Muscle layer of colon (tissue), 2 donors: ENCODE results near the gene SLC66A1.

Source experiments
- H3K27ac ChIP-seq: one replicate; pipeline ENCODE4 v1.7.0; 2013; ENCODE audit warnings: low read depth, mild to moderate bottlenecking, low read length, moderate library complexity
- H3K27me3 ChIP-seq, 2 donors: one replicate each; pipeline ENCODE4 v1.7.0; 2013; ENCODE audit warnings: low read length in 2 of 2, mild to moderate bottlenecking in 2 of 2; ENCODE audit not compliant: insufficient read depth in 2 of 2, control insufficient read depth in 1 of 2
- H3K36me3 ChIP-seq: one replicate; pipeline ENCODE4 v1.7.0; 2013; ENCODE audit warnings: mild to moderate bottlenecking, low read length; ENCODE audit not compliant: insufficient read depth
- H3K4me1 ChIP-seq: one replicate; pipeline ENCODE4 v1.7.0; 2013; ENCODE audit warnings: mild to moderate bottlenecking, low read length; ENCODE audit not compliant: insufficient read depth
- H3K4me3 ChIP-seq, 2 donors: one replicate each; pipeline ENCODE4 v1.7.0; 2013; ENCODE audit warnings: low read length in 2 of 2, low read depth in 1 of 2, mild to moderate bottlenecking in 1 of 2, moderate library complexity in 1 of 2
- H3K9ac ChIP-seq: one replicate; pipeline ENCODE4 v1.7.0; 2013; ENCODE audit warnings: low read length
- H3K9me3 ChIP-seq: one replicate; pipeline ENCODE4 v1.7.0; 2013; ENCODE audit warnings: mild to moderate bottlenecking, low read length
- donor health status: abdominal sarcoma.
- donor health status: Adenocarcinoma of cecum.

The SLC66A1 gene

GRCh38 chr1:19369396-19370090 is 57.4 kb downstream of the SLC66A1 start:
- Histone ChIP-seq H3K9ac (no peak overlapping the region), H3K27ac (no peak overlapping the region), H3K27me3 (no peaks in the 10 kb centered on the region), H3K36me3 (peaks cover 22% of the 10 kb centered on the region), H3K4me1 (peaks cover 45% of the 10 kb centered on the region), H3K9me3 (no peaks in the 10 kb centered on the region), H3K4me3 (no peak overlapping the region)

GRCh38 chr1:19370453-19371170 is 58.5 kb downstream of the SLC66A1 start:
- Histone ChIP-seq H3K27me3 (no peaks in the 10 kb centered on the region), H3K4me3 (no peak overlapping the region), H3K36me3 (peaks cover 24% of the 10 kb centered on the region), H3K9ac (no peak overlapping the region), H3K4me1 (peaks cover 45% of the 10 kb centered on the region), H3K9me3 (no peaks in the 10 kb centered on the region), H3K27ac (no peak overlapping the region)

GRCh38 chr1:19371226-19372135 is 59.4 kb downstream of the SLC66A1 start:
- H3K4me1 ChIP-seq: peaks cover 43% of the 10 kb centered on the region
- H3K27ac ChIP-seq: no peak overlapping the region
- no peak overlapping the region for H3K9ac ChIP-seq
- peaks cover 33% of the 10 kb centered on the region for H3K36me3 ChIP-seq
- H3K27me3 ChIP-seq: no peaks in the 10 kb centered on the region
- H3K9me3 ChIP-seq: no peaks in the 10 kb centered on the region
- no peak overlapping the region for H3K4me3 ChIP-seq

- no peaks in the 10 kb centered on the region for H3K9me3 ChIP-seq
- no peak overlapping the region for H3K9ac ChIP-seq
- H3K27me3 ChIP-seq: no peaks in the 10 kb centered on the region
- peaks cover 40% of the 10 kb centered on the region for H3K36me3 ChIP-seq
- H3K4me1 ChIP-seq: peaks cover 37% of the 10 kb centered on the region
- H3K4me3 ChIP-seq: no peak overlapping the region
- no peak overlapping the region for H3K27ac ChIP-seq
Measured at GRCh38 chr1:19372136-19372514, 60.0 kb downstream of the SLC66A1 start.

- H3K27me3 ChIP-seq: no peaks in the 10 kb centered on the region
- H3K4me3 ChIP-seq: no peak overlapping the region
- peaks cover 44% of the 10 kb centered on the region for H3K36me3 ChIP-seq
- H3K27ac ChIP-seq: no peak overlapping the region
- H3K4me1 ChIP-seq: peaks cover 32% of the 10 kb centered on the region
- H3K9ac ChIP-seq: no peak overlapping the region
- no peaks in the 10 kb centered on the region for H3K9me3 ChIP-seq
Measured at GRCh38 chr1:19372602-19373001, 60.5 kb downstream of the SLC66A1 start.

- Histone ChIP-seq H3K27ac (peak overlapping the region; percentile 22), H3K27me3 (no peaks in the 10 kb centered on the region), H3K9me3 (no peaks in the 10 kb centered on the region), H3K36me3 (peaks cover 53% of the 10 kb centered on the region), H3K4me1 (peaks cover 26% of the 10 kb centered on the region), H3K4me3 (no peak overlapping the region), H3K9ac (no peak overlapping the region)
Measured at GRCh38 chr1:19373211-19374082, 61.3 kb downstream of the SLC66A1 start.

GRCh38 chr1:19374083-19374801 is 62.1 kb downstream of the SLC66A1 start:
- Histone ChIP-seq H3K27me3 (no peaks in the 10 kb centered on the region), H3K4me3 (no peak overlapping the region), H3K9me3 (no peaks in the 10 kb centered on the region), H3K4me1 (peaks cover 24% of the 10 kb centered on the region), H3K27ac (peak overlapping the region; percentile 21), H3K36me3 (peaks cover 53% of the 10 kb centered on the region), H3K9ac (no peak overlapping the region)

GRCh38 chr1:19374926-19375325 is 62.8 kb downstream of the SLC66A1 start:
- H3K9ac ChIP-seq: no peak overlapping the region
- peaks cover 18% of the 10 kb centered on the region for H3K4me1 ChIP-seq
- no peaks in the 10 kb centered on the region for H3K9me3 ChIP-seq
- no peak overlapping the region for H3K4me3 ChIP-seq
- H3K27me3 ChIP-seq: no peaks in the 10 kb centered on the region
- H3K36me3 ChIP-seq: peaks cover 60% of the 10 kb centered on the region
- no peak overlapping the region for H3K27ac ChIP-seq

GRCh38 chr1:19375631-19376400 is 63.7 kb downstream of the SLC66A1 start:
- Histone ChIP-seq H3K36me3 (peaks cover 67% of the 10 kb centered on the region), H3K27me3 (no peaks in the 10 kb centered on the region), H3K9me3 (no peaks in the 10 kb centered on the region), H3K9ac (no peak overlapping the region), H3K27ac (no peak overlapping the region), H3K4me3 (no peak overlapping the region), H3K4me1 (peaks cover 18% of the 10 kb centered on the region)
